H1 (cell line): ENCODE data around the gene CTPS2. TPM values are rescaled to one million over a fixed set of nuclear protein-coding genes. Genes with fewer than 3 reads are reported as not detected.

Source experiments
- CTCF ChIA-PET: fragments of 300-600 bp; sonication (Branson Sonifier 250); formaldehyde crosslinking; loops from one replicate; lab custom pipeline; 2021; ENCODE audit not compliant: partially characterized antibody; lab: Charles Lee
- POLR2A ChIA-PET: fragments of 300-600 bp; sonication (Branson Sonifier 250); formaldehyde crosslinking; loops from one replicate; lab custom pipeline; 2021; ENCODE audit warnings: inconsistent platforms; ENCODE audit not compliant: partially characterized antibody; lab: Charles Lee
- DNase-seq, 2 experiments: peaks; one replicate each; pipeline versions ENCODE4 v3.0.0 to v3.0.0-alpha.2; 2010 to 2022; ENCODE audit warnings: low spot score in 2 of 2, low read depth in 1 of 2, mixed read lengths in 1 of 2
- FAIRE-seq: peaks from 2 replicates; lab custom pipeline; 2011; peaks lifted over from hg19 to GRCh38; lab: Jason Lieb, UNC
- H2AFZ ChIP-seq: 2 replicates; pipeline ENCODE4 v1.8.1; 2012; ENCODE audit warnings: low read length, inconsistent platforms
- H2AK5ac ChIP-seq: 2 replicates; pipeline ENCODE4 v1.6.1; 2013; ENCODE audit warnings: low read depth, low read length
- H2BK120ac ChIP-seq: replicated peaks from 2 replicates; pipeline ENCODE3; 2013; ENCODE audit warnings: low read depth, low read length, inconsistent platforms
- H2BK12ac ChIP-seq: 2 replicates; pipeline ENCODE4 v1.6.1; 2013; ENCODE audit warnings: low read depth, low read length
- H2BK15ac ChIP-seq: 2 replicates; pipeline ENCODE4 v1.6.1; 2013; ENCODE audit warnings: low read length
- H2BK20ac ChIP-seq: 2 replicates; pipeline ENCODE4 v1.6.1; 2013; ENCODE audit warnings: low read length
- H2BK5ac ChIP-seq: 2 replicates; pipeline ENCODE4 v1.6.1; 2013; ENCODE audit warnings: low read depth, low read length
- H3K14ac ChIP-seq: 2 replicates; pipeline ENCODE4 v1.6.1; 2013; ENCODE audit warnings: inconsistent platforms; ENCODE audit not compliant: insufficient read length
- H3K18ac ChIP-seq: 2 replicates; pipeline ENCODE4 v1.6.1; 2013; ENCODE audit warnings: low read length; ENCODE audit errors: extremely low read depth
- H3K23ac ChIP-seq: 2 replicates; pipeline ENCODE4 v1.6.1; 2013; ENCODE audit warnings: inconsistent platforms; ENCODE audit not compliant: insufficient read length
- H3K23me2 ChIP-seq: 2 replicates; pipeline ENCODE4 v1.6.1; 2013; ENCODE audit warnings: low read depth, low read length
- H3K27ac ChIP-seq: 2 replicates; pipeline ENCODE4 v1.6.1; 2011; ENCODE audit warnings: low read depth, low read length, inconsistent platforms
- H3K27me3 ChIP-seq, 4 experiments: replicated peaks in 1 of 4; 1 replicate in 1 of 4; 2 replicates in 3 of 4; pipeline versions ENCODE4 v1.6.1 to v1.8.1; 2011 to 2013; ENCODE audit warnings: low read length in 3 of 4, mild to moderate bottlenecking in 3 of 4, inconsistent platforms in 2 of 4, mixed read lengths in 2 of 4, moderate library complexity in 1 of 4; ENCODE audit not compliant: control insufficient read depth in 3 of 4, insufficient read depth in 3 of 4; ENCODE audit errors: extremely low read depth in 1 of 4
- H3K36me3 ChIP-seq, 4 experiments: 2 replicates each; pipeline versions ENCODE4 v1.6.1 to v1.8.1; 2011 to 2013; ENCODE audit warnings: mild to moderate bottlenecking in 4 of 4, low read length in 3 of 4, moderate library complexity in 2 of 4, control low read depth in 1 of 4, inconsistent platforms in 1 of 4; ENCODE audit not compliant: insufficient read depth in 4 of 4, control insufficient read depth in 2 of 4
- H3K4ac ChIP-seq: replicated peaks from 2 replicates; pipeline ENCODE3; 2013; ENCODE audit warnings: low read length, low read depth, mixed read lengths, inconsistent platforms; ENCODE audit not compliant: insufficient read length
- H3K4me1 ChIP-seq, 4 experiments: replicated peaks in 1 of 4; 1 replicate in 1 of 4; 2 replicates in 3 of 4; pipeline versions ENCODE4 v1.6.1 to v1.8.1; 2011 to 2013; ENCODE audit warnings: low read length in 3 of 4, inconsistent platforms in 2 of 4, mixed read lengths in 1 of 4; ENCODE audit not compliant: insufficient read depth in 4 of 4, control insufficient read depth in 3 of 4
- H3K4me2 ChIP-seq, 2 experiments: 2 replicates each; pipeline versions ENCODE4 v1.6.1 to v1.8.1; 2011 to 2013; ENCODE audit warnings: low read depth in 2 of 2, low read length in 2 of 2, control low read depth in 1 of 2, inconsistent platforms in 1 of 2, mild to moderate bottlenecking in 1 of 2; ENCODE audit not compliant: insufficient read depth in 1 of 2
- H3K4me3 ChIP-seq, 4 experiments: fragments of 200-600, 300-600 bp in 1 of 4; sonication (generic), shearing (Covaris generic), sonication (Bioruptor Twin) in 1 of 4; 2 replicates each; pipeline versions ENCODE4 v1.5.1 to v1.8.1; 2011 to 2016; ENCODE audit warnings: low read length in 4 of 4, low read depth in 3 of 4, control low read depth in 2 of 4, inconsistent platforms in 2 of 4, mild to moderate bottlenecking in 2 of 4, mixed read lengths in 1 of 4, moderate library complexity in 1 of 4; ENCODE audit not compliant: insufficient read depth in 2 of 4; ENCODE audit errors: extremely low read depth in 1 of 4
- H3K56ac ChIP-seq: replicated peaks from 2 replicates; pipeline ENCODE3; 2013; ENCODE audit warnings: low read depth, mild to moderate bottlenecking, mixed read lengths, low read length, inconsistent platforms; ENCODE audit not compliant: insufficient read length
- H3K79me1 ChIP-seq: 2 replicates; pipeline ENCODE4 v1.6.1; 2013; ENCODE audit warnings: low read depth, low read length, control low read depth
- H3K79me2 ChIP-seq, 2 experiments: 2 replicates each; pipeline versions ENCODE4 v1.6.1 to v1.8.1; 2012 to 2013; ENCODE audit warnings: low read length in 2 of 2, mild to moderate bottlenecking in 2 of 2, inconsistent platforms in 1 of 2; ENCODE audit not compliant: insufficient read depth in 2 of 2, control insufficient read depth in 1 of 2
- H3K9ac ChIP-seq, 4 experiments: replicated peaks in 1 of 4; 1 replicate in 1 of 4; 2 replicates in 3 of 4; pipeline versions ENCODE4 v1.6.1 to v1.8.1; 2011 to 2013; ENCODE audit warnings: low read depth in 3 of 4, low read length in 3 of 4, control low read depth in 2 of 4, mild to moderate bottlenecking in 2 of 4, moderate library complexity in 2 of 4, inconsistent platforms in 1 of 4; ENCODE audit errors: extremely low read depth in 1 of 4
- H3K9me3 ChIP-seq, 2 experiments: 2 replicates each; pipeline versions ENCODE4 v1.6.1 to v1.8.1; 2012 to 2013; ENCODE audit warnings: mild to moderate bottlenecking in 2 of 2, moderate library complexity in 2 of 2, control low read depth in 1 of 2, inconsistent platforms in 1 of 2, low read depth in 1 of 2, low read length in 1 of 2, mixed read lengths in 1 of 2; ENCODE audit not compliant: insufficient read depth in 2 of 2
- H4K20me1 ChIP-seq, 2 experiments: replicated peaks in 1 of 2; 2 replicates each; pipeline versions ENCODE3 to v1.8.1; 2011 to 2013; ENCODE audit warnings: inconsistent platforms in 2 of 2, low read length in 2 of 2, mild to moderate bottlenecking in 1 of 2; ENCODE audit not compliant: insufficient read depth in 2 of 2, control insufficient read depth in 1 of 2
- H4K5ac ChIP-seq: 2 replicates; pipeline ENCODE4 v1.6.1; 2013; ENCODE audit warnings: low read length, low read depth, mixed read lengths, inconsistent platforms; ENCODE audit not compliant: insufficient read length
- H4K8ac ChIP-seq: 2 replicates; pipeline ENCODE4 v1.8.0; 2013; ENCODE audit warnings: mild to moderate bottlenecking, moderate library complexity, low read length, inconsistent platforms; ENCODE audit not compliant: insufficient read depth; ENCODE audit errors: extremely low read depth
- H4K91ac ChIP-seq: replicated peaks from 2 replicates; pipeline ENCODE3; 2013; ENCODE audit warnings: low read length, mixed read lengths, inconsistent platforms; ENCODE audit not compliant: insufficient read length
- ASH2L ChIP-seq: fragments of 200-600, 300-600 bp; sonication (generic); IDR thresholded peaks from one replicate; pipeline ENCODE4 v1.7.1; 2017; ENCODE audit warnings: low read length
- CBX8 ChIP-seq: fragments of 300-800, 300-1000 bp; sonication (generic); IDR thresholded peaks from 2 replicates; pipeline ENCODE4 v1.7.1; 2016; ENCODE audit warnings: low read depth, low read length, borderline replicate concordance
- CHD2 ChIP-seq: IDR thresholded peaks from 2 replicates; pipeline ENCODE4 v1.6.1; 2012; ENCODE audit warnings: low read length, improper control_type of control experiment
- EZH2 ChIP-seq: fragments of 200-600 bp; sonication (generic); IDR thresholded peaks from 2 replicates; pipeline ENCODE4 v1.7.1; 2012; ENCODE audit warnings: low read depth, mild to moderate bottlenecking, moderate library complexity, low read length, inconsistent platforms; ENCODE audit not compliant: severe bottlenecking
- JUN ChIP-seq: IDR thresholded peaks from 2 replicates; pipeline ENCODE4 v1.6.1; 2011; ENCODE audit warnings: low read depth, mild to moderate bottlenecking, improper control_type of control experiment, low read length
- KDM5A ChIP-seq: fragments of 200-600 bp; IDR thresholded peaks from 2 replicates; pipeline ENCODE4 v1.7.1; 2012; ENCODE audit warnings: mild to moderate bottlenecking, low read length, inconsistent platforms, mixed read lengths
- POU5F1 ChIP-seq: IDR thresholded peaks from 2 replicates; pipeline ENCODE4 v1.6.1; 2011; ENCODE audit warnings: low read depth, mild to moderate bottlenecking, low read length, moderate library complexity
- RAD21 ChIP-seq, 2 experiments: IDR thresholded peaks in 1 of 2; conservative IDR thresholded peaks in 1 of 2; 2 replicates each; pipeline ENCODE4 v1.6.1; 2011; ENCODE audit warnings: low read depth in 2 of 2, low read length in 2 of 2, improper control_type of control experiment in 1 of 2, inconsistent platforms in 1 of 2, mild to moderate bottlenecking in 1 of 2, moderate library complexity in 1 of 2
- RNF2 ChIP-seq: fragments of 200-900, 300-1000 bp; sonication (generic); IDR thresholded peaks from 2 replicates; pipeline ENCODE4 v1.7.1; 2016; ENCODE audit warnings: borderline replicate concordance, low read depth, mild to moderate bottlenecking, antibody characterized with exemption, low read length; ENCODE audit not compliant: poor library complexity, severe bottlenecking; ENCODE audit errors: missing control alignments
- RXRA ChIP-seq: IDR thresholded peaks from 2 replicates; pipeline ENCODE4 v1.6.1; 2011; ENCODE audit warnings: low read depth, mild to moderate bottlenecking, low read length, moderate library complexity; ENCODE audit not compliant: insufficient read depth
- SP1 ChIP-seq: IDR thresholded peaks from 2 replicates; pipeline ENCODE4 v1.6.1; 2011; ENCODE audit warnings: low read depth, low read length
- SRF ChIP-seq: IDR thresholded peaks from 2 replicates; pipeline ENCODE4 v1.6.1; 2011; ENCODE audit warnings: mild to moderate bottlenecking, low read depth, low read length, moderate library complexity
- TAF1 ChIP-seq: IDR thresholded peaks from 2 replicates; pipeline ENCODE4 v1.6.1; 2011; ENCODE audit warnings: mild to moderate bottlenecking, low read depth, low read length
- TEAD4 ChIP-seq: IDR thresholded peaks from 2 replicates; pipeline ENCODE4 v1.6.1; 2012; ENCODE audit warnings: low read depth, low read length, inconsistent platforms, mixed read lengths
- YY1 ChIP-seq: IDR thresholded peaks from 2 replicates; pipeline ENCODE4 v1.6.1; 2011; ENCODE audit warnings: low read depth, mild to moderate bottlenecking, low read length
- WGBS, 2 experiments: shearing (Covaris generic) in 1 of 2; methylation state at CpG; one replicate each; pipeline versions ENCODE4 v1.1.6 to v1.1.7; 2013 to 2015; ENCODE audit warnings: low lambda C conversion rate in 2 of 2, mixed read lengths in 2 of 2, inconsistent platforms in 1 of 2, low coverage in 1 of 2, missing lambda C conversion rate in 1 of 2; ENCODE audit not compliant: insufficient replicate concordance in 2 of 2, insufficient coverage in 1 of 2, insufficient read length in 1 of 2; ENCODE audit errors: extremely low coverage in 1 of 2, missing lambda C conversion rate in 1 of 2; 5-methylcytosine and 5-hydroxymethylcytosine counted together
- polyA plus RNA-seq, 7 experiments: library from polyadenylated mRNA; depleted of rRNA in 3 of 7; stranded (reverse) in 5 of 7; unstranded in 2 of 7; fragments of >200 nt in 5 of 7; fragments of 200-250 nt in 2 of 7; gene quantifications; 1 replicate in 5 of 7; 2 replicates in 1 of 7; 4 replicates in 1 of 7; pipeline versions ENCODE4 v1.2.1 to v1.2.3, GENCODE V29; 2011 to 2013; ENCODE audit warnings: missing spikeins in 2 of 7, mixed read lengths in 2 of 7
- total RNA-seq: library from RNA; stranded (reverse); fragmentation: NEBNext Ultra II Directional; extraction: Animal tissue kit (Norgen Biotek cat#: 25700); gene quantifications from 2 replicates; pipeline ENCODE4 v1.2.1, GENCODE V29; 2021

The CTPS2 gene
- total and polyA plus RNA-seq, 2 of the 8 experiments (the other 6 are each of a cell fraction or from before 2014, with no cell fraction given), result 17.1 to 34.0 TPM

- Histone ChIP-seq H4K20me1 (no peaks in the 10 kb centered on the region), H4K91ac (no peak overlapping the region), H3K23me2 (no peaks in the 10 kb centered on the region), H2BK20ac (no peak overlapping the region), H2BK15ac (no peak overlapping the region), H4K8ac (no peak overlapping the region), H3K36me3 (peaks cover 0 to 13% (median 4%) of the 10 kb centered on the region in 4 experiments; a peak in 3 of 8 replicates), H3K4me2 (no peak overlapping the region), H3K56ac (no peak overlapping the region), H3K4me3 (no peak overlapping the region), H3K27ac (no peak overlapping the region), H3K9me3 (no peaks in the 10 kb centered on the region), H3K18ac (no peak overlapping the region), H2AK5ac (no peak overlapping the region), H3K14ac (no peak overlapping the region), H3K4ac (no peak overlapping the region), H3K79me2 (no peaks in the 10 kb centered on the region), H3K4me1 (no peaks in the 10 kb centered on the region), H2AFZ (no peak overlapping the region), H2BK5ac (no peak overlapping the region), H2BK12ac (no peak overlapping the region), H4K5ac (no peak overlapping the region), H3K9ac (no peak overlapping the region), H3K23ac (no peak overlapping the region), H2BK120ac (no peak overlapping the region), H3K27me3 (no peaks in the 10 kb centered on the region), H3K79me1 (no peaks in the 10 kb centered on the region; the same call in 1 of the 2 replicates)
- POLR2A ChIA-PET, result no interaction called here
- no peak for DNase-seq
- WGBS, 2 experiments, result 96% methylated on average over 3 of the region's 3 CpGs; no CpG with 5 or more reads in 1 of the 2 experiments
- CTCF ChIA-PET, result no interaction called here
- no peak for FAIRE-seq
- TF ChIP-seq YY1, result no peak
- no peak for TF ChIP-seq CBX8
- TF ChIP-seq ASH2L, result no peak
- no peak for TF ChIP-seq RXRA
- no peak for TF ChIP-seq KDM5A
- no peak for TF ChIP-seq RNF2
- TF ChIP-seq JUN, result no peak
- TF ChIP-seq TEAD4, result no peak
- no peak for TF ChIP-seq CHD2
- TF ChIP-seq EZH2, result no peak
- no peak for TF ChIP-seq SP1
- TF ChIP-seq POU5F1, result no peak
- TF ChIP-seq RAD21 (IDR thresholded peaks at IDR 0.05 in 1 of 2, conservative IDR thresholded peaks at IDR 0.05 in 1 of 2; ENCODE audit: low read depth in 2 of 2, low read length in 2 of 2), result no peak
- no peak for TF ChIP-seq TAF1
- no peak for TF ChIP-seq SRF
Measured at GRCh38 chrX:16594490-16594889, 118.0 kb downstream of the CTPS2 start.
